Keratinocyte (primary cell): ENCODE data around the gene HMGN5.

Experiments used
- EZH2 ChIP-seq: IDR thresholded peaks from one replicate; pipeline ENCODE4 v1.6.1; 2012; ENCODE audit warnings: inconsistent platforms, mild to moderate bottlenecking, low read length, moderate library complexity
- TF ChIP-seq, protein P1 (sequence below), 3 experiments: IDR thresholded peaks in 1 of 3; conservative IDR thresholded peaks in 1 of 3; optimal IDR thresholded peaks in 1 of 3; 2 replicates in 2 of 3; 3 replicates in 1 of 3; pipeline versions ENCODE3 to v1.5.1; 2011; ENCODE audit warnings: low read length in 3 of 3, mild to moderate bottlenecking in 3 of 3, moderate library complexity in 2 of 3, control low read depth in 1 of 3, inconsistent platforms in 1 of 3; ENCODE audit not compliant: insufficient read depth in 2 of 3; ENCODE audit errors: extremely low read depth in 1 of 3

GRCh38 chrX:81082649-81083048, 119.1 kb downstream of the HMGN5 start:
- TF ChIP-seq, protein P1, sequence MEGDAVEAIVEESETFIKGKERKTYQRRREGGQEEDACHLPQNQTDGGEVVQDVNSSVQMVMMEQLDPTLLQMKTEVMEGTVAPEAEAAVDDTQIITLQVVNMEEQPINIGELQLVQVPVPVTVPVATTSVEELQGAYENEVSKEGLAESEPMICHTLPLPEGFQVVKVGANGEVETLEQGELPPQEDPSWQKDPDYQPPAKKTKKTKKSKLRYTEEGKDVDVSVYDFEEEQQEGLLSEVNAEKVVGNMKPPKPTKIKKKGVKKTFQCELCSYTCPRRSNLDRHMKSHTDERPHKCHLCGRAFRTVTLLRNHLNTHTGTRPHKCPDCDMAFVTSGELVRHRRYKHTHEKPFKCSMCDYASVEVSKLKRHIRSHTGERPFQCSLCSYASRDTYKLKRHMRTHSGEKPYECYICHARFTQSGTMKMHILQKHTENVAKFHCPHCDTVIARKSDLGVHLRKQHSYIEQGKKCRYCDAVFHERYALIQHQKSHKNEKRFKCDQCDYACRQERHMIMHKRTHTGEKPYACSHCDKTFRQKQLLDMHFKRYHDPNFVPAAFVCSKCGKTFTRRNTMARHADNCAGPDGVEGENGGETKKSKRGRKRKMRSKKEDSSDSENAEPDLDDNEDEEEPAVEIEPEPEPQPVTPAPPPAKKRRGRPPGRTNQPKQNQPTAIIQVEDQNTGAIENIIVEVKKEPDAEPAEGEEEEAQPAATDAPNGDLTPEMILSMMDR (optimal IDR thresholded peaks at IDR 0.05 in 1 of 3, IDR thresholded peaks at IDR 0.05 in 1 of 3, conservative IDR thresholded peaks at IDR 0.05 in 1 of 3; ENCODE audit: extremely low read depth in 1 of 3, insufficient read depth in 2 of 3, low read length in 3 of 3) = no peak
- TF ChIP-seq EZH2 = no peak
